ENCODE results near the gene TRABD2B. TPM values are rescaled to one million over a fixed set of nuclear protein-coding genes. Genes with fewer than 3 reads are reported as not detected.
A peak's percentile ranks its signal among the peaks of the same experiment; 100 is the strongest.

TRABD2B gene
- total RNA-seq, 6 donors from 2014 or later, result under 0.01 to 2.1 (median 0.62) TPM

DNA sequence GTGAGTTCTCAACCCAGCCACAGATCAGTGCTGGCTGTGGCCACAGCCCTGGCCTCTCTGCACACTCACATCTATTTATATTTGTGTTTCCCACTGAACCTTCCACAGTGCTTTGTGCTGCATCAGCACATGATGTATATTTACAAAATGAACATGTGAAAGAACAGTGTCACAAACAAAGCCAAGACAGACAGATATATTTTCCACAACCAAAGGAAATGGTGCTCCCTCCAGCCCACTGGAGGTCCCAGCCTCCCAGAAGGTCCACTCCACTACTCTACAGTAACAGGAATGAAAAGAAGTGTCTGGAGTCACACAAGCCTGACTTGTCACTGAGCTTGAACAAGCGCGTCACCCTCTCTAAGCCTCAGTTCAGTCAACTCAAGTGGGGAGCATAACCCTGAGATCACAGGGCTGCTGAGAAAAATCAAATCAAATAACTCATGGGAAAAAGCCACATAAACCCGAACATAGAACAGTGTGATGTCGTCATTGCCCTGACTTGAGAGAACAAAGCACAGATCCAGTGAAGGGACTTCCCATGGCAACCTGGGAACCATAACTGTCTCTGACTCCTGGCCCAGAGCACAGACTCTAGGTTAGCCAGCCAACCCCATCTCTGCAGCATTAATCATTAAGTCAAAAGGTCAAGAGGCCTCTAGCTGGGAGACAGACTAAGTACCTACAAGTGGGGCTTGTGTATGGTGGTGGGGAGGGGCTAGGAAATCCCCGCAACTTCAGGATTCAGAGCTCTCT, 121.2 kb downstream of the TRABD2B start:
- ATAC-seq (ENCODE audit: low FRiP score in 2 of 2) (peak; percentile 56 to 88), DNase-seq (peak in 1 of 2 donors; percentile 76)
- WGBS, 2 donors, result 71 to 79% methylated on average over 5 of the region's 5 CpGs
- no peaks in the 10 kb centered on the region for H3K27me3 ChIP-seq
- H3K4me3 ChIP-seq, result no peak overlapping the region
- H3K4me1 ChIP-seq, result peaks cover 5 to 9% (median 8%) of the 10 kb centered on the region in 4 donors
- H3K36me3 ChIP-seq, result no peaks in the 10 kb centered on the region
- H3K9me3 ChIP-seq, result no peaks in the 10 kb centered on the region
- TF ChIP-seq POLR2AphosphoS5 (IDR thresholded peaks at IDR 0.05) (no peak), EP300 (IDR thresholded peaks at IDR 0.05) (peak in 1 of 4 donors; percentile 6)
- TF ChIP-seq, protein P1, sequence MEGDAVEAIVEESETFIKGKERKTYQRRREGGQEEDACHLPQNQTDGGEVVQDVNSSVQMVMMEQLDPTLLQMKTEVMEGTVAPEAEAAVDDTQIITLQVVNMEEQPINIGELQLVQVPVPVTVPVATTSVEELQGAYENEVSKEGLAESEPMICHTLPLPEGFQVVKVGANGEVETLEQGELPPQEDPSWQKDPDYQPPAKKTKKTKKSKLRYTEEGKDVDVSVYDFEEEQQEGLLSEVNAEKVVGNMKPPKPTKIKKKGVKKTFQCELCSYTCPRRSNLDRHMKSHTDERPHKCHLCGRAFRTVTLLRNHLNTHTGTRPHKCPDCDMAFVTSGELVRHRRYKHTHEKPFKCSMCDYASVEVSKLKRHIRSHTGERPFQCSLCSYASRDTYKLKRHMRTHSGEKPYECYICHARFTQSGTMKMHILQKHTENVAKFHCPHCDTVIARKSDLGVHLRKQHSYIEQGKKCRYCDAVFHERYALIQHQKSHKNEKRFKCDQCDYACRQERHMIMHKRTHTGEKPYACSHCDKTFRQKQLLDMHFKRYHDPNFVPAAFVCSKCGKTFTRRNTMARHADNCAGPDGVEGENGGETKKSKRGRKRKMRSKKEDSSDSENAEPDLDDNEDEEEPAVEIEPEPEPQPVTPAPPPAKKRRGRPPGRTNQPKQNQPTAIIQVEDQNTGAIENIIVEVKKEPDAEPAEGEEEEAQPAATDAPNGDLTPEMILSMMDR (IDR thresholded peaks at IDR 0.05), result no peak
- H3K27ac ChIP-seq, result peak overlapping the region in 1 of 4 donors; percentile 44

DNA sequence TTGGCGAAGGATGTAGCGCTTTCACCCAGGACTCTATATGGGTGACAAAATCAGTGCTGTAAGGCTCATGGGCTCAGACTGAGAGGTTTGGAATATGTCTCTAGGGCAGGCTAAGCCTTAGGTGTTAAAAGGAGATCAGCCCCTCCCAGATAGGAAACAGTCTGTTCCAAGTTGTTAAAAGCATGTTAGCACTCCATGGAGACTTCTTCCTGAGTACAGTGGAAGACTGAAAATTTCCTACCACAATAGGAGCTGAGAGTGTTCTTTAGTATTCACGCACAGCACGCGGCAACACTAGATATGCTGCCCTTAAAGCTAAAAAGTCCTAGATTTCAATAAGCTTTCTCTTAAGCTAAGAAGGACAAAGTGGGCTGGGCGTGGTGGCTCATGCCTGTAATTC, 122.1 kb downstream of the TRABD2B start:
- Histone ChIP-seq H3K27me3 (no peaks in the 10 kb centered on the region), H3K9me3 (no peaks in the 10 kb centered on the region), H3K36me3 (no peaks in the 10 kb centered on the region), H3K4me1 (peaks cover 5 to 9% (median 8%) of the 10 kb centered on the region in 4 donors), H3K27ac (no peak overlapping the region), H3K4me3 (no peak overlapping the region)
- 56 to 64% methylated on average over 4 to 6 of the region's 6 CpGs for WGBS, 2 donors
- ATAC-seq (ENCODE audit: low FRiP score in 2 of 2) (no peak), DNase-seq (no peak)
- no peak for TF ChIP-seq EP300 (IDR thresholded peaks at IDR 0.05)
- no peak for TF ChIP-seq POLR2AphosphoS5 (IDR thresholded peaks at IDR 0.05)
- TF ChIP-seq, protein P1 (IDR thresholded peaks at IDR 0.05), result no peak
- TF ChIP-seq POLR2A (IDR thresholded peaks at IDR 0.05), result no peak

DNA sequence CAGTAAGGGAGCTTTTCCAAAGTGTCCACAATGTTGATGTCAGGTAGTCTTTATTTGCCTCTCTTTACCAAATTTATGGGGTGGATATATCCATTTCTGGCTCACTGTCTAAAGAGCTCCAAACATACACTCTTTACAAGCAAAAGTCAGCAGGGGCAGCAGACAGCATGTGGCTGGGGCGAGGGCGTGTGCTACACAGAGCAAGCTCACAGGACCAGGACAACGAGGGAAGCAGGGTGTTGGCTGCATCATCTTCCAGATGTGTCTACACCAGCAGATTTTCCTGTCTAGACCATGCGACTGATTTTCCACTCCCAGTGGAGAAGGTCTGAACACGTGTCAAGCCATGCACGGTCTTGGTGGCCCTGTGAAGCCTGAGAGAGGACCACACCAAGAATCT, 123.8 kb downstream of the TRABD2B start:
- H3K9me3 ChIP-seq, result no peaks in the 10 kb centered on the region
- H3K4me1 ChIP-seq, result peaks cover 5 to 9% (median 8%) of the 10 kb centered on the region in 4 donors
- no peak for TF ChIP-seq POLR2A (IDR thresholded peaks at IDR 0.05)
- WGBS, 2 donors, result 88 to 90% methylated on average over 6 of the region's 6 CpGs
- no peaks in the 10 kb centered on the region for H3K27me3 ChIP-seq
- no peak for ATAC-seq (ENCODE audit: low FRiP score in 2 of 2)
- no peak overlapping the region for H3K27ac ChIP-seq
- no peak overlapping the region for H3K4me3 ChIP-seq
- no peak for DNase-seq
- H3K36me3 ChIP-seq, result no peaks in the 10 kb centered on the region

DNA sequence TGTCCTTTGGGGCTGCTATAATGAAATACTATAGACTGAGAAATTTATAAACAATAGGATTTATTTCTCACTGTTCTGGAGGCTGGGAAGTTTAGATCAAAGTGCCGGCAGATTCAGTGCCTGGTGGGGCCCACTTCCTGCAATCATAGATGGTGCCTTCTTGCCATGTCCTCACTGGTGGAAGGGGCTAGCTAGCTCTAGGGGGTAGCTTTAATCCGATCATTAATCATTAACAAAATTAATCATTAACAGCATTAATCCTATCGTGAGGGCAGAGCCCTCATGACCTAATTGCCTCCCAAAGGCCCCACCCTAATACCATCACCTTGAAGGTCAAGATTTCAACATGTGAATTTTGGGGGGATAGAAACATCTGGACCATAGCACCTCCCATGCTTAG, 124.3 kb downstream of the TRABD2B start:
- no peak for DNase-seq
- ATAC-seq (ENCODE audit: low FRiP score in 2 of 2), result no peak
- Histone ChIP-seq H3K27ac (no peak overlapping the region), H3K4me1 (peaks cover 5 to 9% (median 8%) of the 10 kb centered on the region in 4 donors), H3K27me3 (no peaks in the 10 kb centered on the region), H3K9me3 (no peaks in the 10 kb centered on the region), H3K4me3 (no peak overlapping the region), H3K36me3 (no peaks in the 10 kb centered on the region)
- WGBS, 2 donors, result 68 to 75% methylated on average over 3 of the region's 3 CpGs
- TF ChIP-seq EP300 (IDR thresholded peaks at IDR 0.05) (no peak), POLR2AphosphoS5 (IDR thresholded peaks at IDR 0.05) (no peak), POLR2A (IDR thresholded peaks at IDR 0.05) (no peak)
- TF ChIP-seq, protein P1 (IDR thresholded peaks at IDR 0.05), result no peak

DNA sequence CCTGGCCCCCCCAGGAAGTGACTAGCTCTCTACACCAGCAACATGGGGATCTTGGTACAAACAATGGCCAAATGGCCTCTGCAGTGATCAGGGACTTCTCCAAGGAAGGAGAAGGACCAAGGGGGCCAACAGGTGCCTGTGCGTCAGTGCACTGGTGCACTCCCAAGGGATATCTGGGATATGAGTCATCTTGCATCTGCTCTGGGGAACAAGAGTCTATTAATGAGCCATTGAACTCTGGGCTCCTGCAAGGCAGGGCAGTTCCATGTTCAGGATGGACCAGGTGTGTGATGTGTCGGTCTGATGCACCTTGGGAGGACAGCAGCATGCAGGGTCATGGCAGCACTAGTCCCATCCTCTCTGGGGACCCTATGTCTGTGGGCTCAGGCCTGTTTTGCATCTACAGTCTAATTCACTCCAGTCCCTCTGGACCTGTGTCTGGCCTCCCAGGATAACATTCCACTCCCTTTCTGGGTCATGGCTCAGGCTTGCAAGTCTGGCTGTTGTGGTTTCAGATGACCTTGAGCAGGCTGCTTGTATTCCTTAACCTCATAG, 125.3 kb downstream of the TRABD2B start:
- Histone ChIP-seq H3K4me3 (no peak overlapping the region), H3K4me1 (peaks cover 5 to 12% (median 10%) of the 10 kb centered on the region in 4 donors), H3K9me3 (no peaks in the 10 kb centered on the region), H3K27me3 (no peaks in the 10 kb centered on the region), H3K36me3 (no peaks in the 10 kb centered on the region), H3K27ac (no peak overlapping the region)
- WGBS, 2 donors, result 83 to 93% methylated on average over 1 to 2 of the region's 2 CpGs
- no peak for DNase-seq
- ATAC-seq (ENCODE audit: low FRiP score in 2 of 2), result no peak
- TF ChIP-seq EP300 (IDR thresholded peaks at IDR 0.05), result no peak
- no peak for TF ChIP-seq POLR2AphosphoS5 (IDR thresholded peaks at IDR 0.05)
- TF ChIP-seq, protein P1 (IDR thresholded peaks at IDR 0.05), result no peak
- no peak for TF ChIP-seq POLR2A (IDR thresholded peaks at IDR 0.05)

All from upper lobe of left lung (tissue), 6 donors.